Measurements from ENCODE around the gene RAB11FIP5.

The RAB11FIP5 gene

GRCh38 chr2:73080321-73081131, 32.2 kb downstream of the RAB11FIP5 start:
- Histone ChIP-seq H3K27me3 (ENCODE audit: control insufficient read depth, insufficient read depth, low read length) (no peaks in the 10 kb centered on the region), H3K36me3 (ENCODE audit: control insufficient read depth, insufficient read depth, low read length) (no peaks in the 10 kb centered on the region), H3K9me3 (ENCODE audit: control insufficient read depth, low read length) (no peaks in the 10 kb centered on the region), H3K9ac (ENCODE audit: low read length) (no peak overlapping the region), H3K4me3 (ENCODE audit: low read length) (no peak overlapping the region), H3K4me1 (ENCODE audit: control insufficient read depth, insufficient read depth, low read length) (no peaks in the 10 kb centered on the region)

- H3K4me3 ChIP-seq (ENCODE audit: low read length), result no peak overlapping the region
- no peaks in the 10 kb centered on the region for H3K4me1 ChIP-seq (ENCODE audit: control insufficient read depth, insufficient read depth, low read length)
- H3K9ac ChIP-seq (ENCODE audit: low read length), result no peak overlapping the region
- H3K27me3 ChIP-seq (ENCODE audit: control insufficient read depth, insufficient read depth, low read length), result no peaks in the 10 kb centered on the region
- no peaks in the 10 kb centered on the region for H3K9me3 ChIP-seq (ENCODE audit: control insufficient read depth, low read length)
- no peaks in the 10 kb centered on the region for H3K36me3 ChIP-seq (ENCODE audit: control insufficient read depth, insufficient read depth, low read length)
These were observed 33.1 kb downstream of the RAB11FIP5 start for GRCh38 chr2:73079636-73080035.

GRCh38 chr2:73078457-73079411, 34.0 kb downstream of the RAB11FIP5 start:
- Histone ChIP-seq H3K4me1 (ENCODE audit: control insufficient read depth, insufficient read depth, low read length) (no peaks in the 10 kb centered on the region), H3K9me3 (ENCODE audit: control insufficient read depth, low read length) (no peaks in the 10 kb centered on the region), H3K36me3 (ENCODE audit: control insufficient read depth, insufficient read depth, low read length) (no peaks in the 10 kb centered on the region), H3K4me3 (ENCODE audit: low read length) (no peak overlapping the region), H3K9ac (ENCODE audit: low read length) (no peak overlapping the region), H3K27me3 (ENCODE audit: control insufficient read depth, insufficient read depth, low read length) (no peaks in the 10 kb centered on the region)

- no peak overlapping the region for H3K4me3 ChIP-seq (ENCODE audit: low read length)
- H3K9ac ChIP-seq (ENCODE audit: low read length), result no peak overlapping the region
- H3K4me1 ChIP-seq (ENCODE audit: control insufficient read depth, insufficient read depth, low read length), result peaks cover under 1% of the 10 kb centered on the region
- no peaks in the 10 kb centered on the region for H3K36me3 ChIP-seq (ENCODE audit: control insufficient read depth, insufficient read depth, low read length)
- H3K9me3 ChIP-seq (ENCODE audit: control insufficient read depth, low read length), result no peaks in the 10 kb centered on the region
- no peaks in the 10 kb centered on the region for H3K27me3 ChIP-seq (ENCODE audit: control insufficient read depth, insufficient read depth, low read length)
These were observed 35.3 kb downstream of the RAB11FIP5 start for GRCh38 chr2:73077424-73077795.

- H3K4me1 ChIP-seq (ENCODE audit: control insufficient read depth, insufficient read depth, low read length), result peaks cover 6% of the 10 kb centered on the region
- no peak overlapping the region for H3K4me3 ChIP-seq (ENCODE audit: low read length)
- no peak overlapping the region for H3K9ac ChIP-seq (ENCODE audit: low read length)
- H3K9me3 ChIP-seq (ENCODE audit: control insufficient read depth, low read length), result no peaks in the 10 kb centered on the region
- H3K27me3 ChIP-seq (ENCODE audit: control insufficient read depth, insufficient read depth, low read length), result no peaks in the 10 kb centered on the region
- no peaks in the 10 kb centered on the region for H3K36me3 ChIP-seq (ENCODE audit: control insufficient read depth, insufficient read depth, low read length)
These were observed 35.9 kb downstream of the RAB11FIP5 start for GRCh38 chr2:73076701-73077423.

GRCh38 chr2:73075477-73076373, 37.0 kb downstream of the RAB11FIP5 start:
- Histone ChIP-seq H3K27me3 (ENCODE audit: control insufficient read depth, insufficient read depth, low read length) (no peaks in the 10 kb centered on the region), H3K36me3 (ENCODE audit: control insufficient read depth, insufficient read depth, low read length) (no peaks in the 10 kb centered on the region), H3K4me1 (ENCODE audit: control insufficient read depth, insufficient read depth, low read length) (peaks cover 7% of the 10 kb centered on the region), H3K9me3 (ENCODE audit: control insufficient read depth, low read length) (no peaks in the 10 kb centered on the region), H3K9ac (ENCODE audit: low read length) (no peak overlapping the region), H3K4me3 (ENCODE audit: low read length) (no peak overlapping the region)

- Histone ChIP-seq H3K36me3 (ENCODE audit: control insufficient read depth, insufficient read depth, low read length) (no peaks in the 10 kb centered on the region), H3K4me3 (ENCODE audit: low read length) (no peak overlapping the region), H3K27me3 (ENCODE audit: control insufficient read depth, insufficient read depth, low read length) (no peaks in the 10 kb centered on the region), H3K9ac (ENCODE audit: low read length) (no peak overlapping the region), H3K4me1 (ENCODE audit: control insufficient read depth, insufficient read depth, low read length) (peaks cover 16% of the 10 kb centered on the region), H3K9me3 (ENCODE audit: control insufficient read depth, low read length) (no peaks in the 10 kb centered on the region)
These were observed 38.4 kb downstream of the RAB11FIP5 start for GRCh38 chr2:73074110-73075069.

- H3K9ac ChIP-seq (ENCODE audit: low read length), result peak overlapping the region; percentile 73
- peaks cover 21% of the 10 kb centered on the region for H3K4me1 ChIP-seq (ENCODE audit: control insufficient read depth, insufficient read depth, low read length)
- no peaks in the 10 kb centered on the region for H3K27me3 ChIP-seq (ENCODE audit: control insufficient read depth, insufficient read depth, low read length)
- no peaks in the 10 kb centered on the region for H3K36me3 ChIP-seq (ENCODE audit: control insufficient read depth, insufficient read depth, low read length)
- H3K4me3 ChIP-seq (ENCODE audit: low read length), result peak overlapping the region; percentile 94
- no peaks in the 10 kb centered on the region for H3K9me3 ChIP-seq (ENCODE audit: control insufficient read depth, low read length)
These were observed 40.3 kb downstream of the RAB11FIP5 start for GRCh38 chr2:73072416-73072815.

- Histone ChIP-seq H3K9me3 (ENCODE audit: control insufficient read depth, low read length) (no peaks in the 10 kb centered on the region), H3K9ac (ENCODE audit: low read length) (peak overlapping the region; percentile 73), H3K4me3 (ENCODE audit: low read length) (peak overlapping the region; percentile 94), H3K4me1 (ENCODE audit: control insufficient read depth, insufficient read depth, low read length) (peaks cover 21% of the 10 kb centered on the region), H3K36me3 (ENCODE audit: control insufficient read depth, insufficient read depth, low read length) (no peaks in the 10 kb centered on the region), H3K27me3 (ENCODE audit: control insufficient read depth, insufficient read depth, low read length) (no peaks in the 10 kb centered on the region)
These were observed 40.7 kb downstream of the RAB11FIP5 start for GRCh38 chr2:73072129-73072395.

GRCh38 chr2:73071360-73072128, 41.2 kb downstream of the RAB11FIP5 start, which contains the start of gene SFXN5:
Gene SFXN5, minus strand, starts transcription at chr2:73071712. Its CDS starts 7 bp downstream, at chr2:73071705.
- H3K4me3 ChIP-seq (ENCODE audit: low read length), result peak within 1 kb of the TSS; percentile 94
- H3K9ac ChIP-seq (ENCODE audit: low read length), result peak within 1 kb of the TSS; percentile 73
- no peaks in the 10 kb centered on the region for H3K9me3 ChIP-seq (ENCODE audit: control insufficient read depth, low read length)
- peaks cover 21% of the 10 kb centered on the region for H3K4me1 ChIP-seq (ENCODE audit: control insufficient read depth, insufficient read depth, low read length)
- H3K27me3 ChIP-seq (ENCODE audit: control insufficient read depth, insufficient read depth, low read length), result no peaks in the 10 kb centered on the region
- H3K36me3 ChIP-seq (ENCODE audit: control insufficient read depth, insufficient read depth, low read length), result no peaks in the 10 kb centered on the region

All from mucosa of stomach (tissue), 1 donor.